Ascending aorta (tissue), 2 donors: ENCODE results near the gene SMR3A. TPM values are rescaled to one million over a fixed set of nuclear protein-coding genes. Genes with fewer than 3 reads are reported as not detected.

Experiments
- DNase-seq, 2 donors: peaks; one replicate each; pipeline ENCODE4 v3.0.0-alpha.2; 2019; ENCODE audit warnings: low spot score in 2 of 2
- H3K27ac ChIP-seq, 2 donors: fragments of 200-600 bp; sonication (generic); one replicate each; pipeline ENCODE4 v1.5.1; 2016 to 2017; ENCODE audit warnings: mild to moderate bottlenecking in 1 of 2
- H3K27me3 ChIP-seq: fragments of 200-600 bp; sonication (generic); one replicate; pipeline ENCODE4 v1.5.1; 2017
- H3K36me3 ChIP-seq, 2 donors: fragments of 200-600 bp; sonication (generic); one replicate each; pipeline ENCODE4 v1.5.1; 2016
- H3K4me1 ChIP-seq, 2 donors: fragments of 200-600 bp; sonication (generic); one replicate each; pipeline ENCODE4 v1.5.1; 2016 to 2017; ENCODE audit warnings: mild to moderate bottlenecking in 1 of 2
- H3K4me3 ChIP-seq, 2 donors: fragments of 200-600 bp; sonication (generic); one replicate each; pipeline ENCODE4 v1.5.1; 2016 to 2017; ENCODE audit warnings: mild to moderate bottlenecking in 1 of 2
- H3K9me3 ChIP-seq, 2 donors: fragments of 200-600 bp; sonication (generic); one replicate each; pipeline ENCODE4 v1.5.1; 2016
- intact Hi-C: fragments of 100-400 bp; cut with DNase I; formaldehyde crosslinking; loops from one replicate; pipeline ENCODE4 v1.15.1; 2023
- total RNA-seq: library from RNA; depleted of rRNA; stranded (reverse); fragments of >200 nt; gene quantifications from one replicate; pipeline ENCODE4 v1.1.0, GENCODE V29; 2016
- TF ChIP-seq, protein P1 (sequence below), 3 experiments: fragments of 200-600 bp in 2 of 3; fragments of 450-650 bp in 1 of 3; sonication (generic) in 2 of 3; IDR thresholded peaks; one replicate each; pipeline ENCODE4 v1.5.1; 2016 to 2019; ENCODE audit warnings: antibody characterized with exemption in 3 of 3, mild to moderate bottlenecking in 1 of 3, moderate library complexity in 1 of 3

SMR3A gene
- total RNA-seq, 1 donor from 2014 or later, result not detected

DNA sequence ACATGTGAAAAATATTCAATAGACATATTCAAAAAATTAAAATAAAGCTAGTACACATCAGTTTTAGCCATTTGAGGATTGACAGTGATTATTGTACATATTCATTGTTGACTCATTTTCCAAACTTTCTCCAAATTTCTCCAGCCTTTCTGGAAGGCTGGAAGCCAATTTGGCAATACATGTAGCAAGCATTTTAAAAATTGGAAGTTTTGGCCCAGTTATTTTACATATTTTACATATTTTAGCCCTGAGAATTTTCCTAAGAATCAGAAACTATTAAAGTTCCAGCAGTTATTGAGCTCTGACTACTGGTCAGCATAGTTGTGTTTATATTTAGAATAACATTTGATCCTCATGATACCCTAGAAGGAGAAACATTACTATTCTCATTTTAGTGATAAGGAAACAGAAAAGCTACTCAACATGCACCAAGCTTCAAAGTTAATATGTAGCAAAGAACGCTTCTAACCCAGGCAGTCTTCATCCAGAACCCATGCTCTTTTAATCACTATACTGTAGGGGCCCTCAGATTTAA lies 22.6 kb upstream of the SMR3A start:
- Histone ChIP-seq H3K36me3 (no peaks in the 10 kb centered on the region), H3K9me3 (no peaks in the 10 kb centered on the region), H3K27me3 (no peaks in the 10 kb centered on the region), H3K4me3 (no peak overlapping the region), H3K27ac (no peak overlapping the region), H3K4me1 (no peaks in the 10 kb centered on the region)
- intact Hi-C loops, result no loop called here
- TF ChIP-seq, protein P1, sequence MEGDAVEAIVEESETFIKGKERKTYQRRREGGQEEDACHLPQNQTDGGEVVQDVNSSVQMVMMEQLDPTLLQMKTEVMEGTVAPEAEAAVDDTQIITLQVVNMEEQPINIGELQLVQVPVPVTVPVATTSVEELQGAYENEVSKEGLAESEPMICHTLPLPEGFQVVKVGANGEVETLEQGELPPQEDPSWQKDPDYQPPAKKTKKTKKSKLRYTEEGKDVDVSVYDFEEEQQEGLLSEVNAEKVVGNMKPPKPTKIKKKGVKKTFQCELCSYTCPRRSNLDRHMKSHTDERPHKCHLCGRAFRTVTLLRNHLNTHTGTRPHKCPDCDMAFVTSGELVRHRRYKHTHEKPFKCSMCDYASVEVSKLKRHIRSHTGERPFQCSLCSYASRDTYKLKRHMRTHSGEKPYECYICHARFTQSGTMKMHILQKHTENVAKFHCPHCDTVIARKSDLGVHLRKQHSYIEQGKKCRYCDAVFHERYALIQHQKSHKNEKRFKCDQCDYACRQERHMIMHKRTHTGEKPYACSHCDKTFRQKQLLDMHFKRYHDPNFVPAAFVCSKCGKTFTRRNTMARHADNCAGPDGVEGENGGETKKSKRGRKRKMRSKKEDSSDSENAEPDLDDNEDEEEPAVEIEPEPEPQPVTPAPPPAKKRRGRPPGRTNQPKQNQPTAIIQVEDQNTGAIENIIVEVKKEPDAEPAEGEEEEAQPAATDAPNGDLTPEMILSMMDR (IDR thresholded peaks at IDR 0.05), result no peak
- no peak for DNase-seq

DNA sequence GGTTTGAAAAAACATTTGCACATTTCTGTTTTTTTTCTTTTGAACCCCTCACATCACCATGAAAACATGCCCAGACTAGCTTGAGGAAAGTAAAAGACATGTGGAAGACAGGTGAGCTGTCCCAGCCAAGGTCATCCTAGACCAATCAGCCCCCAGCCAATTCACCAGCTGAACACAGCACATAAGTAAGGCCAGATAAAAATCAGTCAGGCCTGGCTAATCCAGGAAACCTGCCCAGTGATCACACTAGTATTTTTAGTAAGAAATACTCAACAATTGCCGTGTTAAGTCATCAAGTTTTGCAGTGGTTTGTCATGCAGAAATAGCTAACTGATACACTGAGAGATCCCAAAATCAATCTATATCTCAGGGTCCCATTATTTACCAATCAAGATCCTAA lies 4.4 kb upstream of the SMR3A start:
- Histone ChIP-seq H3K4me1 (no peaks in the 10 kb centered on the region), H3K9me3 (no peaks in the 10 kb centered on the region), H3K36me3 (no peaks in the 10 kb centered on the region), H3K27me3 (no peaks in the 10 kb centered on the region), H3K27ac (no peak overlapping the region), H3K4me3 (no peak overlapping the region)
- DNase-seq, result no peak
- TF ChIP-seq, protein P1 (IDR thresholded peaks at IDR 0.05), result no peak
- intact Hi-C loops, result no loop called here

DNA sequence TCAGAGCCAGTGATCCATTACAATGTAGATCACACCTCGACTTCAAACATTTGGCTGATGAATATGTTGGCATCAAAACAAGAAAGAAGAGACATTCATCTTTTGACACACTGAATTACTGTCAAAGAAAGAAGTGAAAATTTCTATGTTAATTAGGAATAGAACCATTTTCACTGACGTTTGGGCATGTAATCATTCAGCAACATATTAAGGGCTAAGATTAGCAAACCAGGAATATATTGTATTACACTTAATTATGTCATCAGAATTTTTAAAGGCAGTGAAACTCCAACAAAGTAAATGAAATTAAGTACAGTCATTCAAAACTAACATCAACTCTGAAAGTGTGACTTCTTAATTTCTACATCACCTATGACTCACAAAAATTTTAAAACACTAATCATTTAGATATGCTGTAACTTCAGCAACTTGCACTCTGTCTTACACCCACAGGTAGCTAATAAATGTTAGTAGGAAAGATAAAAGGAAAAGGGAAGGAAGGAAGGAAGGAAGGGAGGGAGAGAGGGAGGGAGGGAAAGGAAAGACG lies 1.4 kb upstream of the SMR3A start:
- TF ChIP-seq, protein P1 (IDR thresholded peaks at IDR 0.05), result no peak
- Histone ChIP-seq H3K27me3 (no peaks in the 10 kb centered on the region), H3K27ac (no peak overlapping the region), H3K36me3 (no peaks in the 10 kb centered on the region), H3K9me3 (no peaks in the 10 kb centered on the region), H3K4me3 (no peak overlapping the region), H3K4me1 (no peaks in the 10 kb centered on the region)
- DNase-seq, result no peak
- intact Hi-C loops, result no loop called here

DNA sequence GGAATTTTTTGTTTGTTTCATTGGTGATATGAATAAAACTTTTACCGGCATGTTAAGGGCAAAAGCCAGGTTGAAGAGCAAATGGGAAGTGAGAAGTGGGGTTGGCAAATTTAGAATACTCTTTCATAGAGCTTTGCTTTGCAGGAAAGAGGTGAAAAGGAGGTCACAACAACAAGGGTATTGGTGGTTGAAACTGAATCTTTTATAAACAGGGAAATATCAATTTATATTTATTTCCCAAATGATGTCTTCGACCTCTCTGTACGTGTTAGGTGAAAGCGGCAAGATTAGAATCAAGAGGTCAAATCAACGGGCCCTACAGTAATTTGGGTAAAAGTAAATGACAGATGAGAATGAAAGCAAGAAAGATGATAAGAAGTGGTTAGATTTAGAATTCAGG lies 3.4 kb downstream of the SMR3A start:
- Histone ChIP-seq H3K9me3 (no peaks in the 10 kb centered on the region), H3K4me3 (no peak overlapping the region), H3K4me1 (no peaks in the 10 kb centered on the region), H3K27me3 (no peaks in the 10 kb centered on the region), H3K36me3 (no peaks in the 10 kb centered on the region), H3K27ac (no peak overlapping the region)
- TF ChIP-seq, protein P1 (IDR thresholded peaks at IDR 0.05), result no peak
- intact Hi-C loops, result no loop called here
- no peak for DNase-seq

DNA sequence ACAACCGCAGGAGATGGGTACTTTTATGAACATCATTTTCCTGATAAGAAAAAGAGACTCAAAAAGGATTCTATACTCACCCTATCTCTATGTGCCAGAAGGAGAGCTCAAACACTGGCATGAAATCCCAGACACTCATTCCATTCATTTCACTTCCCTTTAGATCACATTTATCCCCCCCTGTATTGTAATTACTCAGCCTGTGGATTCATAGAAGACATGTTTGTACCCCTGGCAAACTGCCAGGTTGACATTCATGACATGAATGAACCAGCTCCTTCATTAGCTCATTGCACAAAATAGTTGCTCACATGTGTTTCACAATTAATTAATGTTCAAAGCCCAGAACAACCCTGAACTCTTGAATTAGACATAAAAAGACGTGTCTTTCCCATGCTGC lies 4.9 kb downstream of the SMR3A start:
- Histone ChIP-seq H3K9me3 (no peaks in the 10 kb centered on the region), H3K27me3 (no peaks in the 10 kb centered on the region), H3K4me1 (no peaks in the 10 kb centered on the region), H3K4me3 (no peak overlapping the region), H3K27ac (no peak overlapping the region), H3K36me3 (no peaks in the 10 kb centered on the region)
- intact Hi-C loops, result no loop called here
- TF ChIP-seq, protein P1 (IDR thresholded peaks at IDR 0.05), result no peak
- DNase-seq, result no peak

DNA sequence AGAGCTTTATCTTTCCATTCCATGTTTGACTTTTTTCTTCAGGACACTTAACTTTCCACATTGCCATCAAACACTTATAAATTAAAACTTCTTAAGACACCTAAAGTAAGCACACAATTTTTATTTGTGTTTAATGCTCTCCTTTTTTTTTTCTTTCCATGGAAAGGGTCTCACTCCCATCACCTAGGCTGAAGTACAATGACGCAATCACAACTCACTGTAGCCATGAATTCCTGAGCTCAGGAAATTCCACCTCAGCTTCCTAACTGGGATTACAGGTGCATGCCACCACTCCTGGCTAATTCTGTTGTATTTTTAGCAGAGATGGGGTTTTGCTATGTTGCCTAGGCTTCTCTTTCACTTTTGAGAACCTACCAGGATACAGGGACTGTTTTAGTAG lies 7.3 kb downstream of the SMR3A start:
- Histone ChIP-seq H3K27me3 (no peaks in the 10 kb centered on the region), H3K4me1 (no peaks in the 10 kb centered on the region), H3K9me3 (no peaks in the 10 kb centered on the region), H3K4me3 (no peak overlapping the region), H3K27ac (no peak overlapping the region), H3K36me3 (no peaks in the 10 kb centered on the region)
- TF ChIP-seq, protein P1 (IDR thresholded peaks at IDR 0.05), result no peak
- DNase-seq, result no peak
- intact Hi-C loops, result no loop called here
